ENCODE data around the gene GSTO2.

- TF ChIP-seq GATA2 (IDR thresholded peaks at IDR 0.05; ENCODE audit: low read depth, low read length) (no peak), GATA3 (IDR thresholded peaks at IDR 0.05; ENCODE audit: low read depth, low read length) (no peak)
Observed at GRCh38 chr10:104334965-104335650, 66.1 kb downstream of the GSTO2 start.
